HS-27A (cell line): ENCODE results near the gene ACAP3.

Source experiments
- DNase-seq: peaks from one replicate; pipeline ENCODE4 v3.0.0-alpha.2; 2012; ENCODE audit warnings: low read depth, missing footprints

ACAP3 gene

GRCh38 chr1:1345384-1345783, 37.7 kb upstream of the ACAP3 start:
- DNase-seq, result no peak

- DNase-seq, result peak; percentile 86
These were observed 37.1 kb upstream of the ACAP3 start for GRCh38 chr1:1344655-1345361.

GRCh38 chr1:1343811-1344421, 36.2 kb upstream of the ACAP3 start:
- DNase-seq, result no peak

- DNase-seq, result no peak
These were observed 34.9 kb upstream of the ACAP3 start for GRCh38 chr1:1342584-1343115.

GRCh38 chr1:1342061-1342562, 34.4 kb upstream of the ACAP3 start:
- DNase-seq, result no peak

- DNase-seq, result no peak
These were observed 33.9 kb upstream of the ACAP3 start for GRCh38 chr1:1341549-1342021.

GRCh38 chr1:1340791-1341548, 33.2 kb upstream of the ACAP3 start:
- DNase-seq, result no peak

- DNase-seq, result no peak
These were observed 32.5 kb upstream of the ACAP3 start for GRCh38 chr1:1340185-1340584.

GRCh38 chr1:1338278-1338677, 30.5 kb upstream of the ACAP3 start:
- no peak for DNase-seq

GRCh38 chr1:1337793-1338147, 30.0 kb upstream of the ACAP3 start:
- DNase-seq, result no peak

GRCh38 chr1:1336931-1337792, 29.4 kb upstream of the ACAP3 start:
- no peak for DNase-seq

- no peak for DNase-seq
These were observed 28.7 kb upstream of the ACAP3 start for GRCh38 chr1:1336446-1336845.

GRCh38 chr1:1335792-1336248, 28.1 kb upstream of the ACAP3 start:
- DNase-seq, result no peak

GRCh38 chr1:1335283-1335682, 27.6 kb upstream of the ACAP3 start:
- no peak for DNase-seq

GRCh38 chr1:1334835-1335234, 27.1 kb upstream of the ACAP3 start:
- no peak for DNase-seq

- no peak for DNase-seq
These were observed 26.0 kb upstream of the ACAP3 start for GRCh38 chr1:1333551-1334241.

GRCh38 chr1:1332774-1333480, 25.2 kb upstream of the ACAP3 start:
- no peak for DNase-seq

GRCh38 chr1:1332031-1332755, 24.5 kb upstream of the ACAP3 start:
- no peak for DNase-seq

GRCh38 chr1:1331068-1331965, 23.6 kb upstream of the ACAP3 start, which contains the start of gene TAS1R3:
TAS1R3 (plus strand) TSS chr1:1331280; CDS start chr1:1331346, 66 bp downstream.
- no peak for DNase-seq
